ENCODE results near the gene EFCAB8.

The EFCAB8 gene

GRCh38 chr20:32841174-32841573 is 17.5 kb upstream of the EFCAB8 start:
- H3K4me3 ChIP-seq (ENCODE audit: low read depth, low read length): no peak overlapping the region
- no peak for DNase-seq (ENCODE audit: low read depth)
- no peak for TF ChIP-seq CTCF (IDR thresholded peaks at IDR 0.05; ENCODE audit: control insufficient read depth, extremely low read depth, insufficient read depth)

- DNase-seq (ENCODE audit: low read depth): no peak
- no peak for TF ChIP-seq CTCF (IDR thresholded peaks at IDR 0.05; ENCODE audit: control insufficient read depth, extremely low read depth, insufficient read depth)
- no peak overlapping the region for H3K4me3 ChIP-seq (ENCODE audit: low read depth, low read length)
Observed at GRCh38 chr20:32841632-32842031, 17.1 kb upstream of the EFCAB8 start.

GRCh38 chr20:32842688-32843524 is 15.8 kb upstream of the EFCAB8 start:
- TF ChIP-seq CTCF (IDR thresholded peaks at IDR 0.05; ENCODE audit: control insufficient read depth, extremely low read depth, insufficient read depth): no peak
- H3K4me3 ChIP-seq (ENCODE audit: low read depth, low read length): no peak overlapping the region
- DNase-seq (ENCODE audit: low read depth): no peak

GRCh38 chr20:32845786-32846185 is 12.9 kb upstream of the EFCAB8 start:
- TF ChIP-seq CTCF (IDR thresholded peaks at IDR 0.05; ENCODE audit: control insufficient read depth, extremely low read depth, insufficient read depth): no peak

GRCh38 chr20:32846852-32847251 is 11.9 kb upstream of the EFCAB8 start:
- DNase-seq (ENCODE audit: low read depth): no peak
- no peak for TF ChIP-seq CTCF (IDR thresholded peaks at IDR 0.05; ENCODE audit: control insufficient read depth, extremely low read depth, insufficient read depth)
- H3K4me3 ChIP-seq (ENCODE audit: low read depth, low read length): no peak overlapping the region

More at GRCh38 chr20:32845786-32846185, 12.9 kb upstream of the EFCAB8 start:
- no peak for DNase-seq (ENCODE audit: low read depth)
- H3K4me3 ChIP-seq (ENCODE audit: low read depth, low read length): no peak overlapping the region

- no peak for TF ChIP-seq CTCF (IDR thresholded peaks at IDR 0.05; ENCODE audit: control insufficient read depth, extremely low read depth, insufficient read depth)
- no peak overlapping the region for H3K4me3 ChIP-seq (ENCODE audit: low read depth, low read length)
- no peak for DNase-seq (ENCODE audit: low read depth)
Observed at GRCh38 chr20:32847964-32848363, 10.8 kb upstream of the EFCAB8 start.

GRCh38 chr20:32848846-32849245 is 9.9 kb upstream of the EFCAB8 start:
- H3K4me3 ChIP-seq (ENCODE audit: low read depth, low read length): no peak overlapping the region
- DNase-seq (ENCODE audit: low read depth): no peak
- no peak for TF ChIP-seq CTCF (IDR thresholded peaks at IDR 0.05; ENCODE audit: control insufficient read depth, extremely low read depth, insufficient read depth)

Measured in LNCaP clone FGC (cell line).